Prostate gland (tissue), 2 donors: Measurements from ENCODE around the gene SAFB2. TPM values are rescaled to one million over a fixed set of nuclear protein-coding genes. Genes with fewer than 3 reads are reported as not detected.

Experiments used
- DNase-seq: peaks from one replicate; pipeline ENCODE4 v3.0.0-alpha.2; 2019; ENCODE audit warnings: low spot score
- H3K27ac ChIP-seq, 2 donors: fragments of 200-600 bp; sonication (generic); 2 replicates each; pipeline ENCODE4 v1.5.1; 2017 to 2019
- H3K27me3 ChIP-seq: fragments of 200-600 bp; sonication (generic); replicated peaks from 2 replicates; pipeline ENCODE4 v1.5.1; 2019; ENCODE audit not compliant: insufficient read depth
- H3K36me3 ChIP-seq, 2 donors: fragments of 200-600 bp; sonication (generic); 1 replicate in 1 of 2; 2 replicates in 1 of 2; pipeline versions ENCODE4 v1.5.1 to v1.8.1; 2017 to 2019
- H3K4me1 ChIP-seq: fragments of 200-600 bp; sonication (generic); replicated peaks from 2 replicates; pipeline ENCODE4 v1.5.1; 2019
- H3K4me3 ChIP-seq, 2 donors: fragments of 200-600 bp; sonication (generic); 2 replicates each; pipeline ENCODE4 v1.5.1; 2017 to 2019
- H3K9me3 ChIP-seq: fragments of 200-600 bp; sonication (generic); 2 replicates; pipeline ENCODE4 v1.5.1; 2017
- CTCF ChIP-seq, 4 experiments: fragments of 200-600 bp in 2 of 4; fragments of 450-650 bp in 2 of 4; sonication (generic) in 2 of 4; IDR thresholded peaks; 1 replicate in 3 of 4; 2 replicates in 1 of 4; pipeline ENCODE4 v1.5.1; 2016 to 2019; ENCODE audit warnings: antibody characterized with exemption in 4 of 4, mild to moderate bottlenecking in 2 of 4, moderate library complexity in 2 of 4
- POLR2A ChIP-seq: fragments of 450-650 bp; IDR thresholded peaks from one replicate; pipeline ENCODE4 v1.6.1; 2016; ENCODE audit warnings: antibody characterized with exemption, mild to moderate bottlenecking
- POLR2AphosphoS5 ChIP-seq: sonication (generic); formaldehyde crosslinking; IDR thresholded peaks from one replicate; pipeline ENCODE4 v1.6.1; 2017; ENCODE audit warnings: antibody characterized with exemption
- WGBS: methylation state at CpG from one replicate; pipeline ENCODE4 v1.1.5; 2018; 5-methylcytosine and 5-hydroxymethylcytosine counted together
- intact Hi-C: fragments of 100-400 bp; cut with DNase I; formaldehyde crosslinking; loops from one replicate; pipeline ENCODE4 v1.14.2; 2022
- total RNA-seq, 2 donors: library from RNA; depleted of rRNA; stranded (reverse); fragments of >200 nt; gene quantifications; one replicate each; pipeline ENCODE4 v1.1.0, GENCODE V29; 2016

Gene SAFB2
- total RNA-seq, 2 donors from 2014 or later = 37.8 to 118 TPM

- no peak for DNase-seq
- Histone ChIP-seq H3K4me3 (no peak overlapping the region), H3K9me3 (no peaks in the 10 kb centered on the region), H3K27ac (no peak overlapping the region), H3K4me1 (no peaks in the 10 kb centered on the region), H3K36me3 (peaks cover 22 to 52% of the 10 kb centered on the region in 2 donors), H3K27me3 (no peaks in the 10 kb centered on the region)
- intact Hi-C loops = no loop called here
- TF ChIP-seq POLR2A (no peak), CTCF (IDR thresholded peaks at IDR 0.05) (no peak), POLR2AphosphoS5 (no peak)
- WGBS = 84% methylated on average over 26 of the region's 26 CpGs
Observed at GRCh38 chr19:5666921-5667610, 44.5 kb upstream of the SAFB2 start.

GRCh38 chr19:5665781-5666513 is 43.4 kb upstream of the SAFB2 start:
- Histone ChIP-seq H3K4me3 (no peak overlapping the region), H3K27me3 (no peaks in the 10 kb centered on the region), H3K27ac (no peak overlapping the region), H3K36me3 (peaks cover 29 to 63% of the 10 kb centered on the region in 2 donors), H3K9me3 (no peaks in the 10 kb centered on the region), H3K4me1 (no peaks in the 10 kb centered on the region)
- WGBS = 81% methylated on average over 10 of the region's 10 CpGs
- no peak for DNase-seq
- intact Hi-C loops = no loop called here
- TF ChIP-seq CTCF (IDR thresholded peaks at IDR 0.05) (no peak), POLR2A (no peak), POLR2AphosphoS5 (no peak)

- TF ChIP-seq CTCF (IDR thresholded peaks at IDR 0.05) = no peak
- no peak for TF ChIP-seq POLR2A
- no peak for TF ChIP-seq POLR2AphosphoS5
- H3K36me3 ChIP-seq = peaks cover 29 to 65% of the 10 kb centered on the region in 2 donors
- 97% methylated on average over 2 of the region's 2 CpGs for WGBS
Observed at GRCh38 chr19:5664515-5664914, 41.9 kb upstream of the SAFB2 start.

GRCh38 chr19:5663904-5664303 is 41.3 kb upstream of the SAFB2 start:
- H3K9me3 ChIP-seq = no peaks in the 10 kb centered on the region
- intact Hi-C loops = no loop called here
- H3K4me3 ChIP-seq = no peak overlapping the region
- DNase-seq = no peak
- H3K4me1 ChIP-seq = no peaks in the 10 kb centered on the region
- TF ChIP-seq CTCF (IDR thresholded peaks at IDR 0.05) = no peak
- TF ChIP-seq POLR2AphosphoS5 = no peak
- no peak for TF ChIP-seq POLR2A
- H3K36me3 ChIP-seq = peaks cover 29 to 62% of the 10 kb centered on the region in 2 donors
- H3K27me3 ChIP-seq = no peaks in the 10 kb centered on the region
- 95% methylated on average over 17 of the region's 17 CpGs for WGBS
- H3K27ac ChIP-seq = no peak overlapping the region

More at GRCh38 chr19:5664515-5664914, 41.9 kb upstream of the SAFB2 start:
- no peak overlapping the region for H3K4me3 ChIP-seq
- no peaks in the 10 kb centered on the region for H3K27me3 ChIP-seq
- no peak for DNase-seq
- no peaks in the 10 kb centered on the region for H3K4me1 ChIP-seq
- no peak overlapping the region for H3K27ac ChIP-seq
- no peaks in the 10 kb centered on the region for H3K9me3 ChIP-seq
- intact Hi-C loops = no loop called here

GRCh38 chr19:5661483-5661882 is 38.9 kb upstream of the SAFB2 start:
- intact Hi-C loops = no loop called here
- Histone ChIP-seq H3K27me3 (no peaks in the 10 kb centered on the region), H3K4me1 (no peaks in the 10 kb centered on the region), H3K4me3 (no peak overlapping the region), H3K9me3 (no peaks in the 10 kb centered on the region), H3K27ac (no peak overlapping the region), H3K36me3 (peaks cover 31 to 55% of the 10 kb centered on the region in 2 donors)
- DNase-seq = no peak
- no peak for TF ChIP-seq POLR2AphosphoS5
- TF ChIP-seq POLR2A = no peak
- no peak for TF ChIP-seq CTCF (IDR thresholded peaks at IDR 0.05)
- 97% methylated on average over 42 of the region's 42 CpGs for WGBS
